Measurements from ENCODE around the gene PAK5. TPM values are rescaled to one million over a fixed set of nuclear protein-coding genes. Genes with fewer than 3 reads are reported as not detected.
"Not testable (repeated sequence)": the region's sequence is repeated elsewhere in the genome, so short reads cannot be mapped to it uniquely, and the experiment has no call there.

PAK5 gene
- total RNA-seq, 1 donor from 2014 or later: 0.17 TPM

DNA sequence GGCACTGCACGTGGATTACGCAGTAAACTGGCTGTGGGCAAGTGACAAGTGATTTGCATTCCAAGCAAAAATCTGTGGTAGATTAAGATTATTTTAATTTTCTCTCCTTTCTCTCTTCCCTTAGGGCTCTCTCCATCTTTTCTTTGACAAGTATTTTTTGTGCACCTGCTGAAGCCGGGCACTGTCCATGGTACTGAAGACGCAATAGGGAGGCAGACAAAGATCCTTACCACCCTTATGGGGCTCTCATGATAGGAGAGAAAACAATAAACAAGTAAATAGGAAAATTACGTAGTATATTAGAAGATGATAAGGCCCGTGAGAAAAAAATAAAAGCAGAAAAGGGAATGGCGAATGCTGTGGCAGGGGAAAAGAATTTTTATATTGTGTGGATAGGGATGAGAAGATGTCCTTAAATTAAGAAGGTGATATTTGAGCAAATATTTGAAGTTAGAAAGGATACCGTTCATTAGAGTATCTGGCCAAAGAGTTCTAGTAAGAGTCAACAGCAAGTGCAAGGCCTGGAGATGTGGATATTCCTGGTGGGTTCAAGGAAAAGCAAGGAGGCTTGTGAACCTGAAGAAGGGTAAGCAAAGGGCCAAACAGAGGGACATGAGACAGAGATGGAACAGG, 178.5 kb downstream of the PAK5 start:
- DNase-seq (ENCODE audit: low read depth): peak; percentile 1
- Histone ChIP-seq H3K4me3 (ENCODE audit: low read depth, low read length) (no peak overlapping the region), H3K36me3 (ENCODE audit: control insufficient read depth, insufficient read depth, low read length) (no peaks in the 10 kb centered on the region), H3K27me3 (ENCODE audit: control insufficient read depth, insufficient read depth, low read length) (no peaks in the 10 kb centered on the region)
- TF ChIP-seq, protein P1, sequence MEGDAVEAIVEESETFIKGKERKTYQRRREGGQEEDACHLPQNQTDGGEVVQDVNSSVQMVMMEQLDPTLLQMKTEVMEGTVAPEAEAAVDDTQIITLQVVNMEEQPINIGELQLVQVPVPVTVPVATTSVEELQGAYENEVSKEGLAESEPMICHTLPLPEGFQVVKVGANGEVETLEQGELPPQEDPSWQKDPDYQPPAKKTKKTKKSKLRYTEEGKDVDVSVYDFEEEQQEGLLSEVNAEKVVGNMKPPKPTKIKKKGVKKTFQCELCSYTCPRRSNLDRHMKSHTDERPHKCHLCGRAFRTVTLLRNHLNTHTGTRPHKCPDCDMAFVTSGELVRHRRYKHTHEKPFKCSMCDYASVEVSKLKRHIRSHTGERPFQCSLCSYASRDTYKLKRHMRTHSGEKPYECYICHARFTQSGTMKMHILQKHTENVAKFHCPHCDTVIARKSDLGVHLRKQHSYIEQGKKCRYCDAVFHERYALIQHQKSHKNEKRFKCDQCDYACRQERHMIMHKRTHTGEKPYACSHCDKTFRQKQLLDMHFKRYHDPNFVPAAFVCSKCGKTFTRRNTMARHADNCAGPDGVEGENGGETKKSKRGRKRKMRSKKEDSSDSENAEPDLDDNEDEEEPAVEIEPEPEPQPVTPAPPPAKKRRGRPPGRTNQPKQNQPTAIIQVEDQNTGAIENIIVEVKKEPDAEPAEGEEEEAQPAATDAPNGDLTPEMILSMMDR (IDR thresholded peaks at IDR 0.05; ENCODE audit: insufficient read depth, low read length, poor library complexity, severe bottlenecking): no peak

DNA sequence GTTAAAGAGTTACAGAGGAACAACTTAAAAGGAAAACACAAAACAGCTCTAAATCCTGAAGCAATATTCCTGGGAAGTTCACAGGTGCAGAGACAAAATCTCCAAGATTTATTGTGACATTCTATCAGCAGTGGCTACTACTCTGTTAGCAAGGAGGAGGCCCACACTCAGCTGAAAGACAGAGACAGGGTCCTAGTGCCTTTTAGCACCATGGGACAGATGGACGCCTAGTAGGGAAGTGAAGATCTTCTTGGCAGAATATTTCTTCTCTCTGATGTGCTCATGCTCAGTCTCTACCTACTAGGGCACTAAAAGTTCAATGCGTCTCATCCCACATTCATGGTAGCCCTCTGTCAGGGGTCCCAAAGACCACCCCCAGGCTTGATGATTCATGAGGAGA, 191.1 kb downstream of the PAK5 start:
- H3K27me3 ChIP-seq (ENCODE audit: control insufficient read depth, insufficient read depth, low read length): no peaks in the 10 kb centered on the region
- no peaks in the 10 kb centered on the region for H3K36me3 ChIP-seq (ENCODE audit: control insufficient read depth, insufficient read depth, low read length)
- no peak for DNase-seq (ENCODE audit: low read depth)
- H3K4me3 ChIP-seq (ENCODE audit: low read depth, low read length): no peak overlapping the region
- TF ChIP-seq, protein P1 (IDR thresholded peaks at IDR 0.05; ENCODE audit: insufficient read depth, low read length, poor library complexity, severe bottlenecking): no peak

DNA sequence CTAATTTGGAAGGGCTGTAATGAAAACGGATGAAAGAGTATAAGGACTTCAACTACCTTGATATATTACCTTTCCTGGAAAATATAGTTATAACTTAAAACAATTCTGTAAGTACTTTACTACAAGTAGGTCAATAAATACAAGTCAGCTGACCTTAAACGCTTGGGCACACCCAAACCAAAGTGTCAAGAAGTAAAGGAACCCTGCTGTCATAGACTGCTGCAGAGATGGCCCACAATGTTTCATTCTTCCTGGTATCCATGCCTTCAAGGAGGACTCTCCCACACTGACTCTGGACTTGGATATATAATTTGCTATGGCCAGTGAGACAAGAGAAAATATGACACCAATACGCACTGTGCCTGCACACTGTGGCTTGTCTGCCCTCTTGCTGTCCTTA, 192.5 kb downstream of the PAK5 start:
- TF ChIP-seq, protein P1 (IDR thresholded peaks at IDR 0.05; ENCODE audit: insufficient read depth, low read length, poor library complexity, severe bottlenecking): no peak
- no peak for DNase-seq (ENCODE audit: low read depth)
- no peak overlapping the region for H3K4me3 ChIP-seq (ENCODE audit: low read depth, low read length)
- no peaks in the 10 kb centered on the region for H3K36me3 ChIP-seq (ENCODE audit: control insufficient read depth, insufficient read depth, low read length)
- no peaks in the 10 kb centered on the region for H3K27me3 ChIP-seq (ENCODE audit: control insufficient read depth, insufficient read depth, low read length)

DNA sequence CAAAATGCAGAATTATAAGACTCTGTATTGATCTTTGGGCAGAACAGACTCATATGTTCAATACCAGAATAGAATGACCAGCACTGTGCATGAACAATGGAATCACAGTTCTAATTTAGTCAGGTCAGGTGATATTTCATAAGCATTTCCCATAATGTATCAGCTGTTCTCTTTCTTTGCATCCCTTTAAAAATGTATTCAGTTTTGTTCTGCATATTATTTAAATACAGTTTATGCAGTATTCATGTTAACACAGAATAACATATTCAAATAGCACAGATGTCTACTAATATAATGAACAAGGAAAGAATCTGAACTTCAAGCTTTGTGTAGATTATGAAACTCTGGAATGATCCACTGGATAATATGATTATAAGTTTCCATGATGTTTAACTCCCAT, 196.0 kb downstream of the PAK5 start:
- TF ChIP-seq, protein P1 (IDR thresholded peaks at IDR 0.05; ENCODE audit: insufficient read depth, low read length, poor library complexity, severe bottlenecking): no peak
- DNase-seq (ENCODE audit: low read depth): no peak
- H3K4me3 ChIP-seq (ENCODE audit: low read depth, low read length): no peak overlapping the region
- no peaks in the 10 kb centered on the region for H3K36me3 ChIP-seq (ENCODE audit: control insufficient read depth, insufficient read depth, low read length)
- H3K27me3 ChIP-seq (ENCODE audit: control insufficient read depth, insufficient read depth, low read length): no peaks in the 10 kb centered on the region

DNA sequence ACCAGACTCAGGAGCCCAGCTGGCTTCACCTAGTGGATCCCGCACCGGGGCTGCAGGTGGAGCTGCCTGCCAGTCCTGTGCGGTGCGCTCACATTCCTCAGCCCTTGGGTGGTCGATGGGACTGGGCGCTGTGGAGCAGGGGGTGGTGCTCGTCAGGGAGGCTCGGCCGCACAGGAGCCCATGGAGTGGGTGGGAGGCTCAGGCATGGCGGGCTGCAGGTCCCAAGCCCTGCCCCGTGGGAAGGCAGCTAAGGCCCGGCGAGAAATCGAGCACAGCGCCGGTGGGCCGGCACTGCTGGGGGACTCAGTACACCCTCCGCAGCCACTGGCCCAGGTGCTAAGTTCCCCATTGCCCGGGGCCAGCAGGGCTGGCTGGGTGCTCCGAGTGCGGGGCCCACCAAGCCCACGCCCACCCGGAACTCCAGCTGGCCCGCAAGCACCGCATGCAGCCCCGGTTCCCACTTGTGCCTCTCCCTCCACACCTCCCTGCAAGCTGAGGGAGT, 197.3 kb downstream of the PAK5 start:
- H3K27me3 ChIP-seq (ENCODE audit: control insufficient read depth, insufficient read depth, low read length): not testable (repeated sequence)

DNA sequence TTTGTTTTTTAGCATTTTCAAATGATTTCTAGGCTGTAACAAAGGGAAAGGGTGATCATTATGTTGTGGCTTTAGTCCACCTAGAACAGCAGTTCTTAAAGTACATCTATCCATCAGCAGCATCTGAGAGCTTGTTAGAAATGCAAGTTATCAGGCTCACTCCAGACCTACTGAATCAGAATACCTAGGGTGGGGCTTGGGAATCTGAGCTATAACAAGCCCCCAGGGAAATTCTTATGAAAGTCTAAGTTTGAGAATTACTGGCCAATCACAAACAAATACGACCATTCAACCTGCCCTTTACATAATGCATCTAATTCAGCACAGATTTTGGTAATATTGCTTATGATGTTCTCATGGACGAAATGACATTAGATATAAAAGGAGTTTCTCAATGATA, 201.0 kb downstream of the PAK5 start:
- TF ChIP-seq, protein P1 (IDR thresholded peaks at IDR 0.05; ENCODE audit: insufficient read depth, low read length, poor library complexity, severe bottlenecking): no peak
- Histone ChIP-seq H3K36me3 (ENCODE audit: control insufficient read depth, insufficient read depth, low read length) (no peaks in the 10 kb centered on the region), H3K4me3 (ENCODE audit: low read depth, low read length) (no peak overlapping the region), H3K27me3 (ENCODE audit: control insufficient read depth, insufficient read depth, low read length) (no peaks in the 10 kb centered on the region)
- DNase-seq (ENCODE audit: low read depth): no peak

More for the DNA sequence above, 197.3 kb downstream of the PAK5 start:
- H3K36me3 ChIP-seq (ENCODE audit: control insufficient read depth, insufficient read depth, low read length); H3K4me3 ChIP-seq (ENCODE audit: low read depth, low read length); DNase-seq (ENCODE audit: low read depth): not testable (repeated sequence)
